SK-N-MC (cell line): Measurements from ENCODE around the gene BEND6.

Experiments
- DNase-seq: peaks from one replicate; pipeline ENCODE4 v3.0.0-alpha.2; 2011; ENCODE audit warnings: low read depth, low spot score
- H3K27ac ChIP-seq: fragments of 200-600 bp; sonication (generic); 2 replicates; pipeline ENCODE4 v1.5.1; 2016; ENCODE audit warnings: mixed run types
- H3K36me3 ChIP-seq: fragments of 200-600 bp; sonication (generic); 2 replicates; pipeline ENCODE4 v1.6.1; 2017; ENCODE audit warnings: antibody characterized with exemption, low read length, mixed read lengths; ENCODE audit not compliant: insufficient read depth
- H3K4me3 ChIP-seq: fragments of 200-600 bp; sonication (generic); 2 replicates; pipeline ENCODE4 v1.5.1; 2016
- H3K9ac ChIP-seq: fragments of 200-600 bp; sonication (generic); 2 replicates; pipeline ENCODE4 v1.8.0; 2017; ENCODE audit warnings: mixed run types, mixed read lengths; ENCODE audit not compliant: insufficient read length
- H3K9me3 ChIP-seq: fragments of 200-600 bp; sonication (generic); 2 replicates; pipeline ENCODE4 v1.6.1; 2017; ENCODE audit warnings: low read depth, mild to moderate bottlenecking, antibody characterized with exemption, low read length, moderate library complexity, mixed read lengths
- EZH2 ChIP-seq: fragments of 200-600 bp; sonication (generic); IDR thresholded peaks from one replicate; pipeline ENCODE4 v1.6.1; 2017; ENCODE audit warnings: antibody characterized with exemption
- FOXP2 ChIP-seq: optimal IDR thresholded peaks from 2 replicates; pipeline ENCODE3; 2011; ENCODE audit warnings: mild to moderate bottlenecking, moderate library complexity; ENCODE audit not compliant: insufficient read depth; ENCODE audit errors: extremely low read length, control extremely low read depth
- POLR2AphosphoS5 ChIP-seq: IDR thresholded peaks from 2 replicates; pipeline ENCODE4 v1.6.1; 2012; ENCODE audit warnings: mild to moderate bottlenecking, low read depth, low read length, borderline replicate concordance

Gene BEND6

DNA sequence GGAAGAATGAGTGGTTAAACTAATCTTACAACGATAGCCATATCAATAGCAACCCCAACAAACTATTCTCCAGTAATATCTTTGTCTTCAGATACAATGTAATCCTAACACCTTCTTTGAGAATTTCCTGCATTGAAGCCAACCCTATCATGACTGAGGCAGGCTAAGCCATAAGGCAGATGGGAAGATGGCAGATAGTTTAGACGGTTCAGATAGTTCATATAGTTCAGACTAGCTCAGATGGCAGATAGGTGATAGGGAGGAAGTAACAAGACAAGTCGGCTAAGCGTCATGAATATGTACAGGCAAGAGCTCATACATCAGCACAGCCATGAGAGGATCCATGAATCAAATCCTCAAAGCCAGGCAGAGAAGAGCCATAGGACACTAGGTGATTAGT lies 39.1 kb upstream of the BEND6 start:
- no peak overlapping the region for H3K4me3 ChIP-seq
- TF ChIP-seq EZH2 (no peak), FOXP2 (no peak), POLR2AphosphoS5 (no peak)
- no peak overlapping the region for H3K9ac ChIP-seq
- H3K27ac ChIP-seq, result no peak overlapping the region
- no peaks in the 10 kb centered on the region for H3K9me3 ChIP-seq
- DNase-seq, result no peak
- no peaks in the 10 kb centered on the region for H3K36me3 ChIP-seq

DNA sequence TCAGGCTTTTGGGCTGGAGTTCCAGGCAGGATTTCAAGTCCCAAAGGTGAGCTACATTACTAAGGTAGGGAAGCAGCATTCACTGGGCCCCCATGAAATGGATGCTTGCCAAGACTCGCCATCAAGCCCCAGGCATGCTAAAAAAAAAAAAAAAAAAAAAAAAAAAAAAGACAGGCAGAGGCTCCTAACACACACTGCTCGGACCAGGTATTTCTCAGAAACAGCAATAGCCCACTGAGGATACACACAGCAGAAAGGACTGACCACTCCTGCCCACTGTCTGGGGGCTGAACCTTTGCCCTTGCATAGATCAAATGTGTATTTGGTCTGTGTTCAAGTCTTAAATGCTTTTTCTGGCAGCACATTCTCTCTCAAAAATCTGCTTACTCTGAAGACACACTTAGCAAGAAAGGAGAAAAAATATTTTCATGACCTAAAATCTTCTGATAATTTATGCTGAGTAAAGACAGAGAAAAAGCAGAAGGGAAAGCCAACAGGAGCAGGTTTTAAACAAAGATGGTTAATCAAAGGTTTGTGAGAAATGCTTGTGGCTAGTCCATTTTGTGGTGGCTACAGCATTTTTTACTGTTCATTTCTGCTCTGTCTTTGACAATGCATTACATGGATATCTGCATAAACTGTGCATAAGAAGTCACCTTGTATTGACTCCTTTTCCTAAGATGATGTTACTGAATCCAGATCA lies 37.9 kb upstream of the BEND6 start:
- Histone ChIP-seq H3K9me3 (no peaks in the 10 kb centered on the region), H3K9ac (no peak overlapping the region), H3K4me3 (no peak overlapping the region), H3K36me3 (no peaks in the 10 kb centered on the region), H3K27ac (no peak overlapping the region)
- DNase-seq, result no peak
- TF ChIP-seq EZH2 (no peak), FOXP2 (no peak), POLR2AphosphoS5 (no peak)

DNA sequence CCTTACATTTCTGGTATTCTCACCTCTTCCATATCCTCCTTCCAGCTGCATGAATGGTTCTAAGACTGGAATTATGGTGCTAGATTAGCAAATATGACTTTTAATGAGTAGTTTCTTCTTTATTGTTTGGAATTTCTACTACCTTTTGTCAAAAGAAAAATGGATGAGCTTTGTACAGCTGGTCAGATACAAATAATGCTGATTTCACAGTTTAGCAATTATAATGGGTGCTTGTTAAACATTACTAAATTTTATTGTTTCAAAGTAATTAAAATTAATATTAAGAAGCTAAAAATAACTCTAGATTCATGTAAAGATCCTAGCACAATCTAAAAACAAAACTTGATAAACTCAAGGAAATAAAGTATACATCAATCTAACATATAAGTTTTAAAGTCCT lies 32.3 kb upstream of the BEND6 start:
- no peak overlapping the region for H3K27ac ChIP-seq
- no peaks in the 10 kb centered on the region for H3K9me3 ChIP-seq
- H3K9ac ChIP-seq, result no peak overlapping the region
- DNase-seq, result no peak
- no peaks in the 10 kb centered on the region for H3K36me3 ChIP-seq
- no peak overlapping the region for H3K4me3 ChIP-seq
- TF ChIP-seq FOXP2 (no peak), POLR2AphosphoS5 (no peak), EZH2 (no peak)

DNA sequence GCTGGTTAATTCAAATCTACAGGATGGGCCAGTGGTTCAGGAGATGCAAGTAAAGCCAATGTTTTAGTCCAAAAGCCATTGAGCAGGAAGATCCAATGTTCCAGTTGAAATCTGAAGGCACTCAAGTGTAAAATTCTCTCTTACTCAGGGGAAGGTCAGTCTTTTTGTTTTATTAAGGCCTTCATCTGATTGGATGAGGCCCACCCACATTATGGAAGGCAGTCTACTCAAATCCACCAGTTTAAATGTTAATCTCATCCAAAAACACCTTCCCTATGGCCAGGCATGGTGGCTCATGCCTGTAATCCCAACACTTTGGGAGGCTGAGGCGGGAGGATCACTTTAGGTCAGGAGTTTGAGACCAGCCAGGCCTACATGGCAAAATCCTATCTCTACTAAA lies 31.3 kb upstream of the BEND6 start:
- Histone ChIP-seq H3K4me3 (no peak overlapping the region), H3K9me3 (no peaks in the 10 kb centered on the region), H3K27ac (no peak overlapping the region), H3K9ac (no peak overlapping the region), H3K36me3 (no peaks in the 10 kb centered on the region)
- DNase-seq, result no peak
- no peak for TF ChIP-seq POLR2AphosphoS5
- no peak for TF ChIP-seq FOXP2
- no peak for TF ChIP-seq EZH2

DNA sequence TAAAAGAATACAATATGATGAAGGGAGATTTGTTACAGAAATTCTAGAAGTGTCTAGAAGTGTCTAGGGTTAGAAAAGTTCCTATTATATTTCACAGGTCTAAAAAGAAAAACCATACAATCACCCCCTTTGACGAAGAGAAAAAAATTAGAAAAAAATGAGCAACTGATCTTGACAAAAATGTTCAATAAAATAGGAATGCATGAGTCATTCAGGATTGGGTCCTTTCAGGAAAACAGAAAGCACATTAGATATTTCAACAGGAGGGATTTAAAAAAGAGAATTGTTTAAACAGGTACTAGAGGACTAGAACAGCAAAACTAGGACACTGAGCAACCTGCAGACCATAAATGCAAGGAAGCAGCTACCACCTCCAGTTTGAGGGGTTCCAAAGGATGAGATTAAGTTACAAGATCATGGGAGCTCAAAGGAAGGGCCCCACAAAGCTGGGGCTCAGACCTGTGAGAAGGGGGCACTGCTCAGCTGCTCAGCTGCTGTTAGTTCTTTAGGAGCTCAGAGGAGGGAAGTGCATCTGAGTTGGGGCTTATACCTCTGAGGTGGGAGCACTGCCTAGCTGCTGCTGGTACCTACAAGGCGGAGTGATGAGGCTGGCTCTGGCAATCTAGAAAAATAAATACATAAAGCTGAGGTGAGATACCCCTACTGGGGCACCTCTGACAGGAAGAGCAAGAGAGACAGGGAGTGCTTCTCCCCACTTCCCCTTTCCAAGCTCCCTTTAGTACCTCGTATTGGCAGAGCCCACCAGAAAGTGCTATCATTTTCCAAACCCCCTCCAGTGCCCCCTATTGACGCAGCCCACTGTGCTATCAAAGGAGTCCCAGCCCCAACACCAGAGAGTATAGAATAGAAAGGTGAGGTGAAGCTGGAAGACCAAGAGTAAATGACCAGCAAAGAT lies 27.1 kb upstream of the BEND6 start:
- H3K4me3 ChIP-seq, result no peak overlapping the region
- DNase-seq, result no peak
- no peak overlapping the region for H3K9ac ChIP-seq
- H3K36me3 ChIP-seq, result no peaks in the 10 kb centered on the region
- no peaks in the 10 kb centered on the region for H3K9me3 ChIP-seq
- no peak for TF ChIP-seq POLR2AphosphoS5
- no peak for TF ChIP-seq FOXP2
- TF ChIP-seq EZH2, result no peak
- H3K27ac ChIP-seq, result no peak overlapping the region

DNA sequence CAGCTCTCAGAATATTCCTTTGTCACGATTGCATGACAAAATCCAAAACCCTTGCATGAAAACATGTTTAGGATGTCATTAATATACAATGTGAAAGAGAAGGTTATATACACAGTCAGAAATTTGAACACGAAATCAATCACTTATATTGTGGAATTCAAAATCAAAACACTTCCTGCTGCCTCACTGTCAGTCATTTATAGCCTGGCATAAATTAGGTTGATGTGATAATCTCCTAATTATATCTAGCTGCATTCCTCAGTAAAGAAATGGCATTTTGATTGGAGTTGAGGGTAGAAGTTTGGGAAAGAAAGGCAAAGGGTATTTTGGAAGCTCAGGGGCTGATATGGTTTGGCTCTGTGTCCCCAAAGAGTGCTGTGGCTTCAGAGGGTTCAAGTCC lies 24.1 kb upstream of the BEND6 start:
- TF ChIP-seq FOXP2 (no peak), POLR2AphosphoS5 (no peak), EZH2 (no peak)
- H3K9me3 ChIP-seq, result no peaks in the 10 kb centered on the region
- no peak overlapping the region for H3K27ac ChIP-seq
- H3K36me3 ChIP-seq, result no peaks in the 10 kb centered on the region
- no peak for DNase-seq
- H3K9ac ChIP-seq, result no peak overlapping the region
- no peak overlapping the region for H3K4me3 ChIP-seq

DNA sequence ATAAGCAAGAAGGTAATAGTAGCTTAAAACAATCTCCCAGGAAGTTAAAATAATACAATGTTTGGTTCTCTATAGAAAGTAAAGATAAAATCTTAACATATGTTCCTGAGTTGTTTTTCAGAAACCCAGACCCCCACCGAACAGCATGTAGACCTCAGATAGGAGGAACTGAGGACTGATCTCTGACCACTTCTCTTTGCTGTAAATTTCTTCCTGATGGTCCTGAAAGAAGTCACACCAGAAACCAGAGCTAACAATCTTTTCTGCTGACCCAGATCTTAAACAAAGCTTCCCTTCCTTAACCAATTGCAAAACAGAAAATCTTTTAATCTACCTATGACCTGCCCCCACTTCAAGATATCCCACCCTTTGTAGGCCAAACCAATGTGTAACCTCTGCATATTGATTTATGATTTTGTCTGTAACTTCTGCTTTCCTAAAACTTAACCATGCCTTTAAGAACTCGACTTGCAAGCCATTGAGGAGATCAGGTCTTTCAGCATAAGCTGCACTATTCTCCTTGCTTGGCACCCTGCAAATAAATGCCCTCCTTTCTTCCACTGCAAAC lies 21.9 kb upstream of the BEND6 start:
- Histone ChIP-seq H3K9me3 (no peaks in the 10 kb centered on the region), H3K27ac (no peak overlapping the region), H3K36me3 (no peaks in the 10 kb centered on the region), H3K9ac (no peak overlapping the region), H3K4me3 (no peak overlapping the region)
- no peak for TF ChIP-seq POLR2AphosphoS5
- TF ChIP-seq FOXP2, result no peak
- TF ChIP-seq EZH2, result no peak
- DNase-seq, result no peak

DNA sequence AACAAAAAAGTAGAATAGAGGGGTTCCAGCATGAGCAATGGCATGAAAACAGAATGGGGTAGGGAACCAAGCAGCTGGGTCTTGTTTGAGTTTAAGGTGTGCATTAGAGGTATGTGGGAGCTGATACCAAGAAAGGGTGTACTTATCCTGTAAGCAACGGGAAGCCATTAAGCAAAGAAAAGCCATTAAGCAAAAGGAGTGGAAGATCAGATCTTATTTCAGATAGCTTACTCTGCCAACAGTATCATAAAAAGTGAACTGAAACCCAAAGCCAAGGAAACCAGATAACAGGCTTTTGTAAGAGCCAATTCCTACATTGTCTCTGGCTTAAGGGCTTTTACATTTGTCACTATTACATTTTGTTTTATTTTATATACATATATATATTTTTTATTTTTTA lies 21.3 kb upstream of the BEND6 start:
- H3K9ac ChIP-seq, result no peak overlapping the region
- TF ChIP-seq POLR2AphosphoS5, result no peak
- TF ChIP-seq EZH2, result no peak
- TF ChIP-seq FOXP2, result no peak
- DNase-seq, result no peak
- no peaks in the 10 kb centered on the region for H3K9me3 ChIP-seq
- H3K36me3 ChIP-seq, result no peaks in the 10 kb centered on the region
- H3K4me3 ChIP-seq, result no peak overlapping the region
- H3K27ac ChIP-seq, result no peak overlapping the region
